Measurements from ENCODE around the gene SFRP2.

Gene SFRP2

DNA sequence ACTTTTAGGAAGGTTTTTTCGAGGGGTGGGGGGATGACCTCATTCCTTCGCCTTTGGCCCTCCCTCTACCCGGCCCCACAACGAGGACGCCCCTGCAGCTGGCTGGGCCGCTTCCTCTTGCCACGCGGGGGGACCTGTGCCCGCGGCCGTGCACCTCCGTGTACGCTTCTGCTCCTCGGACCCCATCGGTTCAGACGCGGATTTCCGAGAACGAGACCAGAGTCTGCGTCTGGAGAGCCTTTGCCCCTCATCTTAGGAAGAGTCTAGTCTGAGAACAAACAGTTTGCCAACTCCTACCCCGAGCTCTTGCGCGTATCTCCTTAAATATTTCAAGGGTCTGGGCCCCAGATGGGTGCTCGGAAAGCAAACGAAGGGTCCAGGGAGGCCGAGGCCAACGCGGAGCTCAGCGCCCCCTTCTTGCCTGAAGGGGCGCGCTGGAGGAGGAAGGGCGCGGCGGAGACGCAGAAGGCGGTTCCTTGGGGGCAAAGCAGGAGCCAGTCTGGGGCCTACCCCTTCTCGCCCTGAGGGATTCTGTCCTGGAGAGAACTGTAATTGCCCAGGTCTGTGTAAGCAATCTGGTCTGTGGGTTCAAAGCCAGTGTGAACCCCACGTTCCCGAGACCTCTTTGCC is 3.9 kb upstream of the SFRP2 start:
- DNase-seq = no peak

GRCh38 chr4:153791746-153792617 is 3.1 kb upstream of the SFRP2 start:
- DNase-seq = no peak

- DNase-seq = no peak
Observed at GRCh38 chr4:153790962-153791551, 2.2 kb upstream of the SFRP2 start.

DNA sequence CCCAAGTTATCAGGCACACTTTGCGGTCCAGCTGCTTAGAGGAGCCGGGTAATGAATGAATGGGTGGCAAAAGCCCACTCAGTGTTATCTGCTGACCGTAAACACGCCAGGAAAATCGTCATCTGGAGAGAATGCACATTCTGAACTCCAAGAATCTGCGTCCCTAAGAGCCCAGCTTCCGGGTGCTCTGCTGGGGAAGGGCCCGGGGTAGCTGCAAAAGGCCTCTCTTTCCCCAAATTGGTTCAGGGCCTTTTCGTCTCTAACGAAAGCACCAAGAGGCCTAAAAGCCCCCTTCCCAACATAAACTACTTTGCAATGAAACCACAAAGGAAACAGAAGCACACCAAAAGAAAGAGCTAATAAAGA is 1.6 kb upstream of the SFRP2 start:
- no peak for DNase-seq

DNA sequence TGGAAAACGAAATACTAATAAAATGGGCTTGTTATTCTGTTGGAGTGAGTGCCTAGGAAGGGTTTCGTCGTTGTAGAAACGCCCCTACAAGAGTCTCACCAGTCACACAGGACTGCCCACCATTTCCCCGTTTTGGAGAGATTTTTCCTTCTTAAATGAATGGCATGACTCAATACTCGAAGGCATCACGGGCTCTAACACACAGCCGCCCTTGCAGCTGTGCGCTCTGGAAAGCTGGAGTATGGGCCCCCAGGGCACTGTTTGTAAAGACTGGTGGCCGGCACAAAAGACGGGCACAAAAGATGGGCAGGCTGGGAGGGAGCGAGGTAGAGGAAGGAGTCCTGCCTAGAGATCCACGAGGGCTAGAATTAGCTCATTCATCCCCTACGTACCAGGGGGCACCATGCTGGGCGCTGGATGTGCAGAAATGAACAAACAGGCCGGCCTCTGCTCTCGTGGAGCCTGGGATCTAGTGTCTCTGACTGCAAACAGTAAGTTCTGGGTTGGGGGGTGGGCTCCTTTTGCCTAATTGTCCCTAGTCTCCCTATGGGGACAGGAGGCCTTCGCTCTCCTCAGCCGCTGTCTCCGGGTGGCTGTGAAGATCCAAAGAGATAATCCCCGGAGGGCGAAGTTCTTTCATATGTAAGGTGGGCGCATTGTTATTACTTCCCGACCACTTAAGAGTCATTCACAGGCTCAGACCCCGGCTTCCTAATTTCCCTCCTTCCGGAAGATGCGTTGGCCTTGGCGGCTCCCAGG is 1.0 kb upstream of the SFRP2 start:
- no peak for DNase-seq

DNA sequence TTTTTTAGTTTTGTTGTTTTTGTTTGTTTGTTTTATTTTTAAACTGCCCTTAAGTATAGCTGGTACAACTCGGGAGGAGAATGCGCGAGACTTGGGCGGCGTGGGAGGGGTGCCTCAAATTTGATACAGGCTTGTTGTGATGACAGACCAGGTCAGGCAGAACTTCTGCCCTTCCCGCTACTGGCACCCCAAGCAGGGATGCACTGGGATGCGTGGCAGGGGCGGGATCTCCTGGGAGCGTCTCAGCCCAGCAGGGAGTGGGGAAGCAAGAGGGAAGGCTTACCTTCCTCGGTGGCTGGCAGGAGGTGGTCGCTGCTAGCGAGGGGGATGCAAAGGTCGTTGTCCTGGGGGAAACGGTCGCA is 851 bp downstream of the SFRP2 start:
- DNase-seq = no peak

DNA sequence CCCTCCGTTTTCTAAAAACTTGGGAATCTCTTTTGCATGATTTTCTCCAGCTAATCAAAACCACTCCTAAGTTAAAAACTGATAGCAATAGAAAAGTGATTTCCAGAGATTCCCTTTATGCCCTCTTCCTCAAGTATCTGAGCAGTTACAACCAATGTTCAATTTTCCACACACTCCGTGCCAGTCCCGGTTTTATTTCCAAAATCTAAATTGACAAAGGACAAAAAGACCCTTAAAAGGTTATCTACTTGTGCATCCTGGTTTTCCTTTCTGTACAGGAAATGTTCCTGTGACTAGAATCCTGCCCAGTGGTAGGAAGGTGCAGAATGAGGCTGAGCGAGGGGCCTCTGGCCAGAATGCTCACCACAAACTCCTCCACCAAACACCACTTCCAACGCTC is 1.3 kb downstream of the SFRP2 start:
- DNase-seq = no peak

GRCh38 chr4:153787061-153787560 is 1.8 kb downstream of the SFRP2 start:
- DNase-seq = no peak

GRCh38 chr4:153785910-153786721 is 2.8 kb downstream of the SFRP2 start:
- no peak for DNase-seq

DNA sequence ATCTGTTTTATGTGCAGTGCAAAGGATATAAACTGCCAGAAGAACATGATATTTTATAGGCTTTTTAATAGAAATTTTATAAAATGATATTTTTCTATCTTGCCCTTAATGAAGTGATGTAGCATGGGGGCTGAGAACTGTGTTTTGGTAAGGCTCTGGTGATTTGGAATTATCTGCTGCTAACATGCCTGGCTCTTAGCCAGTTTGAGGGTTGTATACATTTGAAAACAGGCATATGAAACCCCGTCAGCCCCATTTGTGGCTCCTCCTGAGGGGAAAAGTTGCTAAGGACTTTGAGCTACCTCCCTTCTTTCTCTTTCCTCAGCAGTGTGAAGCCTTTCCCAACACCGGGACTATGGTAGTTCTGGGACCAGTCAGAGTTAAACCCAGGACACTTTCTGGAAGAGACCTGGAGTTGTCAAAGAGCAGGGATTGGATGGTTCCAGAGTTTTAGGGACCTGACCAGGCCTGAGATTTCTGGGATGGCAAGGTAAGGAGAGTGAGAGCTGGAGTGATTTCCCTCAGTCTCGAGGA is 4.7 kb downstream of the SFRP2 start:
- no peak for DNase-seq

GRCh38 chr4:153782581-153782980 is 6.3 kb downstream of the SFRP2 start:
- DNase-seq = no peak

DNA sequence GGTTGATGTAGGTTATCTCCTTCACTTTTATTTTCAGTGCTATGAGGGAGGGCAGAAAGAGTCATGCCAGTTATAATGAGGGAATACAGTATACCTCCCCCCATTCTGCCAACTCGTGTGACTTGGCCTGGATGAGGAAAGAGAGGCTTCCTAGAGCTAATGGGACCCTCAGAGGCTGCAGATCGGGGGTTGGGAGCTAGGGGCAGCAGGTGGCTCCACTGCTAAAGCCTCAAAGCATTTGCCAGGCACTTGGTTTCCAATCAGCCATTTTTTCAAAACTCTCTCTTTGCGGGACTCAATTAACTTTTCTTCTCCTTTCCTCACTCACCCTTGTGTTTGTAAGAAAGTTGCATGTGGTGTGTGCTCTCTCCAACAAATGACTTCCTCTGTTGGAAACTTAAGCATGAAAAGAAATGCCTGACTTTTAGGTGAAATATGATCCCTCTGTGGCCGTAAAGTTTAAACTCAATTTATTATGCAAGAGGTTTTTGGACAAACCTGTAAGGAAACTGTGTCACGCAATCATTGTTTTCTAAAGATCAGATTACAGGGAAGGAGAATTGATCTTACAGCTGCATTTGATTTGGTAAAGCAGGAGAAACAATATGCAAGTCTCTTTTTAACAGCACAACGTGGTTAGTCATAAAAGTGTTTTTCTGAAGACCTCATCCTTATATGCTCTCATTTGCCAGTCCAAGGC is 7.0 kb downstream of the SFRP2 start:
- no peak for DNase-seq

DNA sequence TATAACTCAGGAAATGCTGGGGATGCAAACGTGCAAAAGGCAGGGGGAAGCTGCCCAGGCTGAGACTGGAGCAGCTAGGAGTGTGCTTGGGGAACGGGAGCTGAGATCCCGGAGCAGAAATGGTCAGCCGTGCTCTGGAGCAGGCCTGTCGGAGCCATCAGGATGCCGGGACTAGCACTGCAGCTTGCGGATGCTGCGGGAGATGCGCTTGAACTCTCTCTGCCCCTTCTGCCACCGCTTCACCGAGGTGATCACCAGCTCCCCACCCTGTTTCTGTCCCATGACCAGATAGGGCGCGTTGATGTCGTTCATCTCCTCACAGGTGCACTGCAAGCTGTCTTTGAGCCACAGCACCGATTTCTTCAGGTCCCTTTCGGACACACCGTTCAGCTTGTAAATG is 7.6 kb downstream of the SFRP2 start:
- DNase-seq = no peak

DNA sequence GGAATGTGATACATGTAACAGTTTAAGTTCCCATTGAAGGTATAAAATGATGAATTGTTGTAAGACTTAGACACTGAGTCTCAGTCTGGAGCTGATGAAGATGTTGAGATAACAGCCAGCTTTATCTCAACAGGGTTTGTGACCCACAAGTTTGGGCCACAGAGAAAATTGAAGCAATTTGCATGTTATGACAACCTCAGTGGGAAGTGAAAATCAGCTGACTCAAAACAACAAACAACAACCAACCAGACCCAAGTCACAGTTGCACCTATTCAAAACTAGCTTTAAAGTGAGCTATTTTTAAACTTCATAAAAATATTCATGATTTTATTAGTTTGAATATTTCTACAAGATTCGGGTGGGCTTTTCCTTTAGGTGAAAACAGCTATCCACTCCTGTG is 8.0 kb downstream of the SFRP2 start:
- DNase-seq = no peak

DNA sequence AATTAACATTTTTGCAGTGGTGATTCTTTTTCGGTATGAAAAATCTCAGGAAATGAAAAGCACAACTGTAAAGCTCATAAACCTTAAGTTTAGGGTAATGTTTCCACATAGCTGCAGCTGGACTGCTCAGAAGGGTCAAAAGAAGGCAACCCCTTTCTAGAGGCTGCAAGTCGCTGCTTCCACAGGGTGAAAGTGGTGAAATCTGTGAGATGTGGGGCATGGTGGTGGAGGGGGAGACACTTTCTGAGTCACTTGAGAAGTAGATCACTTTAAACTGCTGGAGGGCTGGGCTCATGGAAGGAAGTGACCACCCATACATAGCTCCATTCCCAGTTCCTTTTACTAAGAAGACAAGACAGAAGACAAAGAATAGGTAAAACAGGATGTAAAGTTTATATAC is 8.7 kb downstream of the SFRP2 start:
- DNase-seq = no peak

GRCh38 chr4:153778383-153778782 is 10.5 kb downstream of the SFRP2 start:
- DNase-seq = no peak

GRCh38 chr4:153777421-153777820 is 11.5 kb downstream of the SFRP2 start:
- no peak for DNase-seq

DNA sequence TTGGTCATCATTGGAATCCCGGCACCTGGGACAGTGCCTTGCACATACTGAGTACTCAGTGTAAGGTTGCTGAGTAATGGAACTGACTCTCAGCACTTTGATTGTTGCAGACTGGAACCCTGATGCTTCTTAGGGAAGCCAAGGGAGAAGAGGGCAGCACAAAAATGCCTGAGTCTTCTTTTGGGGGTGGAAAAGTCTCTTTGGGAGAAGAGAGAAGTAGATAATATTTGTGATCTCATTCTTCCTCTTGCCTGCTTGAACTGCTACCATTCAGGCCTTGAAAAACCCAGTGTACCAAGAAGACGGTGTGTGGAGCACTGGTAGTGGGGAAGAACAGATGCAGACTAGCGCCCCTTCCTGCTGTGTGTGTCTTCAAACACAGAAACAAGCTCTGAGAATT is 12.3 kb downstream of the SFRP2 start:
- no peak for DNase-seq

DNA sequence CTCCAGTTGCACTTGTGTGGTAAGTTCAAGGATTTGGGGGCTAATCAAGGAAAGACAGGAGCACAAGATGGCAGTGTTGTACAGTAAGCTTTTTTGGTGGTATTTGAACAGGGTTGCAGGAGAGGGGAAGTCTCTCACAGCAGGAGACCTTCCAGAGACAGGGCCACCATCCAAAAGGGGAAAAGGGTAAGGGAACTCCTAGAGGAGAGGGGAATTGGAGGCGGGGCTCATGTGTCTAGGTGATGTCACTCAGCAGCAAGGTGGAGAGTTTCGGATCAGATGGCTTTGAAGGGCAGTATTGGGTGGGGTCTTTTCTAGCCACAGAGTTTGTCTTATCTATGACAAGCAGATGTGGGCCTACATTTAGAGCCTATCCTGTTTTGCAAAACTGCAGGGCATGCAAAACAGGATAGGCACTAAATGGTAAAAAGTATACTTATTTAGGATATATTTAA is 15.6 kb downstream of the SFRP2 start:
- no peak for DNase-seq

GRCh38 chr4:153771046-153771445 is 17.8 kb downstream of the SFRP2 start:
- no peak for DNase-seq

- DNase-seq = no peak
Observed at GRCh38 chr4:153766758-153767157, 22.1 kb downstream of the SFRP2 start.

DNA sequence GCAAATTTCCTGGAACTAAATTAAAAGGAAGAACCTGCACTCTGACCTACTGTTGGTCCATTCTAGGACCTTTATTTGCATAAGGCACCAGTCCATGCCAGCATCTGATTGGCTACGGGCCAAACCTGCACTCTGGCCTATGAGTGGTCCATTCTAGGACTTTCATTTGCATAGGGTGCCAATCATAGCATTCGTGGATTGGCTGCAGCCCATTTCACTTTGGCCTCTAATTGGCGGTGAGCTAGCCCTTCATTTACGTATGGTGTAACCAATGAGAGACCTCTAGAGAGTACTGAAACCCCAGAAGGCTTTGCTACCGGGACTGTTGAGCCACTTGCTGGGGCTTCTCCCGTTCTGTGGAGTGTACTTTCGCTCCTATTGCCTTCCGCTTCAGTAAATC is 23.0 kb downstream of the SFRP2 start:
- no peak for DNase-seq
